Hepatocyte (in vitro differentiated cells): ENCODE data around the gene MRPS9. TPM values are rescaled to one million over a fixed set of nuclear protein-coding genes. Genes with fewer than 3 reads are reported as not detected.
A peak's percentile ranks its signal among the peaks of the same experiment; 100 is the strongest.

Experiments
- DNase-seq: peaks from one replicate; pipeline ENCODE4 v3.0.0-alpha.2; 2016; ENCODE audit warnings: low spot score
- H2AFZ ChIP-seq: fragments of 200-600 bp; sonication (generic); 2 replicates; pipeline ENCODE4 v1.6.0; 2016; ENCODE audit warnings: antibody characterized with exemption, mild to moderate bottlenecking
- H3K27ac ChIP-seq: fragments of 200-600 bp; sonication (generic); 2 replicates; pipeline ENCODE4 v1.5.1; 2016; ENCODE audit warnings: mild to moderate bottlenecking
- H3K27me3 ChIP-seq: fragments of 200-600 bp; sonication (generic); 2 replicates; pipeline ENCODE4 v1.6.1; 2016
- H3K36me3 ChIP-seq: fragments of 200-600 bp; sonication (generic); replicated peaks from 2 replicates; pipeline ENCODE4 v1.5.1; 2016; ENCODE audit warnings: low read depth; ENCODE audit not compliant: insufficient read depth
- H3K4me1 ChIP-seq: fragments of 200-600 bp; sonication (generic); 2 replicates; pipeline ENCODE4 v1.5.1; 2016; ENCODE audit warnings: mild to moderate bottlenecking, moderate library complexity; ENCODE audit not compliant: insufficient read depth
- H3K4me2 ChIP-seq: fragments of 200-600 bp; sonication (generic); 2 replicates; pipeline ENCODE4 v1.6.0; 2016
- H3K4me3 ChIP-seq: fragments of 200-600 bp; sonication (generic); 2 replicates; pipeline ENCODE4 v1.5.1; 2016; ENCODE audit warnings: mild to moderate bottlenecking
- H3K79me2 ChIP-seq: fragments of 200-600 bp; sonication (generic); 2 replicates; pipeline ENCODE4 v1.6.0; 2017; ENCODE audit warnings: mild to moderate bottlenecking
- H3K9me2 ChIP-seq: fragments of 200-600 bp; sonication (generic); replicated peaks from 2 replicates; pipeline ENCODE4 v1.6.0; 2017; ENCODE audit warnings: mild to moderate bottlenecking; ENCODE audit not compliant: insufficient read depth
- H3K9me3 ChIP-seq: fragments of 200-600 bp; sonication (generic); 2 replicates; pipeline ENCODE4 v1.5.1; 2016; ENCODE audit warnings: low read depth, mild to moderate bottlenecking
- H4K20me1 ChIP-seq: fragments of 200-600 bp; sonication (generic); 2 replicates; pipeline ENCODE4 v1.6.0; 2016; ENCODE audit warnings: mild to moderate bottlenecking; ENCODE audit not compliant: insufficient read depth, poor library complexity, severe bottlenecking
- CTCF ChIP-seq: fragments of 200-600 bp; sonication (generic); IDR thresholded peaks from 2 replicates; pipeline ENCODE4 v1.5.1; 2016; ENCODE audit warnings: antibody characterized with exemption, mild to moderate bottlenecking; ENCODE audit not compliant: poor library complexity
- EZH2 ChIP-seq: fragments of 200-600 bp; sonication (generic); IDR thresholded peaks from 2 replicates; pipeline ENCODE4 v1.6.1; 2016; ENCODE audit warnings: antibody characterized with exemption, mild to moderate bottlenecking, borderline replicate concordance
- EZH2phosphoT487 ChIP-seq: fragments of 200-600 bp; sonication (generic); IDR thresholded peaks from one replicate; pipeline ENCODE4 v1.6.1; 2018; ENCODE audit warnings: antibody characterized with exemption, mild to moderate bottlenecking, low read depth, moderate library complexity; ENCODE audit not compliant: unreplicated experiment, severe bottlenecking
- WGBS: methylation state at CpG from one replicate; pipeline ENCODE4 v1.1.6; 2016; ENCODE audit warnings: low lambda C conversion rate; ENCODE audit errors: missing lambda C conversion rate; 5-methylcytosine and 5-hydroxymethylcytosine counted together
- polyA plus RNA-seq: library from polyadenylated mRNA; unstranded; fragments of >200 nt; fragmentation: Nextera tagmentation; extraction: Ambion mirVana; gene quantifications from 2 replicates; pipeline ENCODE4 v1.2.1, GENCODE V29; 2016
- total RNA-seq: library from RNA; depleted of rRNA; stranded (reverse); fragments of >200 nt; gene quantifications from 2 replicates; pipeline ENCODE4 v1.2.3, GENCODE V29; 2014

MRPS9 gene
- total and polyA plus RNA-seq, 2 experiments from 2014 or later, result 30.8 to 35.0 TPM

- 2% methylated on average over 31 of the region's 53 CpGs for WGBS
- Histone ChIP-seq H2AFZ (peak overlapping the region; percentile 73), H3K9me2 (no peaks in the 10 kb centered on the region), H3K9me3 (no peaks in the 10 kb centered on the region), H3K36me3 (no peaks in the 10 kb centered on the region), H3K27me3 (peaks cover 27% of the 10 kb centered on the region), H3K79me2 (no peaks in the 10 kb centered on the region), H3K4me2 (peak overlapping the region; percentile 86), H3K4me3 (peak overlapping the region; percentile 60), H3K27ac (no peak overlapping the region), H3K4me1 (no peaks in the 10 kb centered on the region), H4K20me1 (no peaks in the 10 kb centered on the region)
- TF ChIP-seq EZH2, result no peak
- no peak for TF ChIP-seq EZH2phosphoT487
- no peak for TF ChIP-seq CTCF
- peak; percentile 37 for DNase-seq
Measured at GRCh38 chr2:105143467-105144151, 105.7 kb downstream of the MRPS9 start.

DNA sequence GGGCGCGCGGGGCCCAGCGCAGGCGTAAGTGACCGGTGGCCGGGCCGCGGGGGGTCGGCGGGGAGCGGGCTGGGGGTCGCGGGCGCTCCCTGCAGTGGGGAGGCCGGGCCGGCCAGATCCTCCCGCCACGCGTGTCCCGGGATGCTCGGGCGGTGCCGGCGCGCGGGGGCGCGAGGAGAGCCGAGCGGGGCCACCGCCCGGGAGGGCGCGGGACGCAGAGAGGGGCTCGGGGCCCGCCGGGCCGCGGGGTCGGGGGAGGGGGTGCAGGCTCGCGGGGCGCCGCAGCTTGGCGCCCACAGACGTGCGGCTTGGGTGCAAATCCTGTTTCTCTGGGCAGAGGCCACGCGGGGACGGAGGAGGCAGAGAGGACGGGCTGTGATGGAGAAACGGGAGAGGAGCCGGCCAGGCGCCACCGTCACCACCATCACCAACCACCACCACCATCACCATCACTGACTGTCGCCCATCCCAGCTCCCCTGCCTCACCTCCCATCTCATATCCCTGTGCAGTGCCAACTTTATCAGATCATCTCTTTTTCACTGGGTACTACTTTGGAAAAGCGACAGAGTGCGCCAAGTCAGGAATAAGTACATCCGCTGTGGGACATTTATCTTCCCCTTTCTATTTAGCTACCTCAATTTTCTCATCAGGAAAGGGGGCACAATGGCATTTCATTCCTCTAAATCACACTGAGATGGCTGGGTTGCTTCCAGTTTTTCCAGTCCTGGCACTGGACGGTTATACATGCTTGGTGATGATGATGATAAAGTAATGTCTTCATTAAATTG lies 106.5 kb downstream of the MRPS9 start:
- H3K4me1 ChIP-seq, result no peaks in the 10 kb centered on the region
- H3K9me2 ChIP-seq, result no peaks in the 10 kb centered on the region
- H3K36me3 ChIP-seq, result no peaks in the 10 kb centered on the region
- 15% methylated on average over 21 of the region's 62 CpGs for WGBS
- H2AFZ ChIP-seq, result peak overlapping the region; percentile 73
- H3K4me3 ChIP-seq, result peak overlapping the region; percentile 60
- H3K9me3 ChIP-seq, result no peaks in the 10 kb centered on the region
- no peaks in the 10 kb centered on the region for H3K79me2 ChIP-seq
- no peak for TF ChIP-seq EZH2phosphoT487
- no peak for TF ChIP-seq CTCF
- no peak for TF ChIP-seq EZH2
- H3K27me3 ChIP-seq, result peaks cover 30% of the 10 kb centered on the region
- H3K27ac ChIP-seq, result no peak overlapping the region
- DNase-seq, result no peak
- H3K4me2 ChIP-seq, result peak overlapping the region; percentile 86
- no peaks in the 10 kb centered on the region for H4K20me1 ChIP-seq

GRCh38 chr2:105144941-105145300 lies 107.1 kb downstream of the MRPS9 start:
- H3K27ac ChIP-seq, result no peak overlapping the region
- no peak for TF ChIP-seq EZH2
- peak overlapping the region; percentile 86 for H3K4me2 ChIP-seq
- no peaks in the 10 kb centered on the region for H3K9me2 ChIP-seq
- no peak overlapping the region for H2AFZ ChIP-seq
- no peaks in the 10 kb centered on the region for H3K79me2 ChIP-seq
- H3K27me3 ChIP-seq, result peaks cover 30% of the 10 kb centered on the region
- H4K20me1 ChIP-seq, result no peaks in the 10 kb centered on the region
- no peaks in the 10 kb centered on the region for H3K9me3 ChIP-seq
- no peaks in the 10 kb centered on the region for H3K36me3 ChIP-seq
- 64% methylated on average over 2 of the region's 2 CpGs for WGBS
- H3K4me3 ChIP-seq, result no peak overlapping the region
- no peak for DNase-seq
- no peaks in the 10 kb centered on the region for H3K4me1 ChIP-seq

- Histone ChIP-seq H3K4me1 (no peaks in the 10 kb centered on the region), H3K4me3 (no peak overlapping the region), H3K27me3 (peaks cover 20% of the 10 kb centered on the region), H3K9me3 (no peaks in the 10 kb centered on the region), H3K4me2 (no peak overlapping the region), H3K9me2 (no peaks in the 10 kb centered on the region), H2AFZ (no peak overlapping the region), H3K36me3 (no peaks in the 10 kb centered on the region), H3K79me2 (no peaks in the 10 kb centered on the region), H4K20me1 (no peaks in the 10 kb centered on the region), H3K27ac (no peak overlapping the region)
- DNase-seq, result no peak
- WGBS, result 89% methylated on average over 1 of the region's 1 CpG
- TF ChIP-seq EZH2, result no peak
- no peak for TF ChIP-seq EZH2phosphoT487
- no peak for TF ChIP-seq CTCF
Measured at GRCh38 chr2:105149272-105149671, 111.4 kb downstream of the MRPS9 start.
